K562 (cell line): ENCODE data around the gene UROS.

Experiments used
- CREB3 ChIP-seq: fragments of 450-650 bp; conservative IDR thresholded peaks from 2 replicates; pipeline ENCODE4 v1.6.1; 2016; ENCODE audit warnings: missing genetic modification characterization, low read depth, mild to moderate bottlenecking, missing compliant biosample characterization, moderate library complexity
- CTCF ChIP-seq, 3 experiments: IDR thresholded peaks in 2 of 3; conservative IDR thresholded peaks in 1 of 3; 2 replicates each; pipeline ENCODE4 v1.5.1; 2011 to 2012; ENCODE audit warnings: low read length in 3 of 3, mild to moderate bottlenecking in 3 of 3, control low read depth in 2 of 3, improper control_type of control experiment in 1 of 3, inconsistent platforms in 1 of 3, low read depth in 1 of 3, mixed read lengths in 1 of 3, moderate library complexity in 1 of 3; ENCODE audit not compliant: insufficient read depth in 2 of 3
- KDM1A ChIP-seq, 2 experiments: fragments of 450-650 bp; IDR thresholded peaks; 2 replicates each; pipeline ENCODE4 v1.6.1; 2016; ENCODE audit warnings: mild to moderate bottlenecking in 2 of 2
- MXI1 ChIP-seq: IDR thresholded peaks from 2 replicates; pipeline ENCODE4 v1.6.1; 2011; ENCODE audit warnings: low read depth, mild to moderate bottlenecking, improper control_type of control experiment, low read length
- POLR2AphosphoS5 ChIP-seq: IDR thresholded peaks from 2 replicates; pipeline ENCODE4 v1.6.1; 2011; ENCODE audit warnings: mild to moderate bottlenecking, low read depth, low read length, moderate library complexity; ENCODE audit not compliant: control insufficient read depth, insufficient read depth
- TCF7 ChIP-seq: sonication (generic); IDR thresholded peaks from 2 replicates; pipeline ENCODE4 v1.6.1; 2016; ENCODE audit warnings: antibody characterized with exemption, borderline replicate concordance
- TF ChIP-seq, protein P1 (sequence below): fragments of 250-450 bp; sonication (Bioruptor Pico); IDR thresholded peaks from 2 replicates; pipeline ENCODE4 v1.4.0; 2020; ENCODE audit warnings: mild to moderate bottlenecking, moderate library complexity, borderline replicate concordance

DNA sequence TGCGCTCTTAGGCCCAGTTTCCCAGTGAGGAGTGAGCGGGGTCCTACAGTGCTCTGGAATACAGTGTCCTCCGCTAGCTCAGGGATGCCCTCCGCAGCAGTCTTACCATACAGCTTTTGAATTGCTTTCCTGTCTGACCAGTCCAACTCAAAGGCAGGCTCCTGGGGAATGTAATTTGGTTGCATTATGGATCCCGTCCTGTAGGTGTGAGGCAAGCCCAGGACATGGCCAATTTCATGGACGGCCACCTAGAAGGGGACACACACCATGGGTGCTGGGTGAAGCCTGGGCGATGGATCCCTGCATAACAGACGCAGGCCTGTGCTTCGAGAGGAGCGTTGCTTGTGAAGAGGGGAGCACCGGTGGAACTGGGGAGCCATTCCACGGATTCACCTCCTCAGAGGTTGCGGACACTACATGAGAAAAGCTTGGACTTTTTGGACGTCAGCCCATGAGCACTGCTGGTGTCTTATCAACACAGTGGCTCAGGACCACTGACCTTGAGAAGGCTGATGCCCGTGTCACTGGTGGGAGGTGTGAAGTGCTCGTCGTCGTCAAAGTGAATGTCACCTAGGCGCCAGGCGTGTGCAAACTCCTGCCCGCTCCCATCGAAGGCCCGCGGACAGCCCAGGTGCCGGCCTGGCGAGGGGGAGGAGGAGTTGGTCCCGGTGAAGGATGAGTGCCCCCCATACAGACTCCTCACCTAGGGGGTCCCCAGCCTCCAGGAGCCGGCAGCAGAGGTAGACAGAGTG is 50.8 kb downstream of the UROS start:
- TF ChIP-seq CREB3 (tag) (no peak), CTCF (IDR thresholded peaks at IDR 0.05 in 2 of 3, conservative IDR thresholded peaks at IDR 0.05 in 1 of 3; ENCODE audit: insufficient read depth in 2 of 3, low read depth in 1 of 3, low read length in 3 of 3) (0 out of 6 replicates have a peak, but pooled peaks of 1 of the 3 experiments have one; percentile 9), TCF7 (no peak), POLR2AphosphoS5 (no peak), KDM1A (IDR thresholded peaks at IDR 0.05) (no peak), MXI1 (no peak)
- TF ChIP-seq, protein P1, sequence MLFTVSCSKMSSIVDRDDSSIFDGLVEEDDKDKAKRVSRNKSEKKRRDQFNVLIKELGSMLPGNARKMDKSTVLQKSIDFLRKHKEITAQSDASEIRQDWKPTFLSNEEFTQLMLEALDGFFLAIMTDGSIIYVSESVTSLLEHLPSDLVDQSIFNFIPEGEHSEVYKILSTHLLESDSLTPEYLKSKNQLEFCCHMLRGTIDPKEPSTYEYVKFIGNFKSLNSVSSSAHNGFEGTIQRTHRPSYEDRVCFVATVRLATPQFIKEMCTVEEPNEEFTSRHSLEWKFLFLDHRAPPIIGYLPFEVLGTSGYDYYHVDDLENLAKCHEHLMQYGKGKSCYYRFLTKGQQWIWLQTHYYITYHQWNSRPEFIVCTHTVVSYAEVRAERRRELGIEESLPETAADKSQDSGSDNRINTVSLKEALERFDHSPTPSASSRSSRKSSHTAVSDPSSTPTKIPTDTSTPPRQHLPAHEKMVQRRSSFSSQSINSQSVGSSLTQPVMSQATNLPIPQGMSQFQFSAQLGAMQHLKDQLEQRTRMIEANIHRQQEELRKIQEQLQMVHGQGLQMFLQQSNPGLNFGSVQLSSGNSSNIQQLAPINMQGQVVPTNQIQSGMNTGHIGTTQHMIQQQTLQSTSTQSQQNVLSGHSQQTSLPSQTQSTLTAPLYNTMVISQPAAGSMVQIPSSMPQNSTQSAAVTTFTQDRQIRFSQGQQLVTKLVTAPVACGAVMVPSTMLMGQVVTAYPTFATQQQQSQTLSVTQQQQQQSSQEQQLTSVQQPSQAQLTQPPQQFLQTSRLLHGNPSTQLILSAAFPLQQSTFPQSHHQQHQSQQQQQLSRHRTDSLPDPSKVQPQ: no peak
